Measurements from ENCODE around the gene ADARB2.

The ADARB2 gene

DNA sequence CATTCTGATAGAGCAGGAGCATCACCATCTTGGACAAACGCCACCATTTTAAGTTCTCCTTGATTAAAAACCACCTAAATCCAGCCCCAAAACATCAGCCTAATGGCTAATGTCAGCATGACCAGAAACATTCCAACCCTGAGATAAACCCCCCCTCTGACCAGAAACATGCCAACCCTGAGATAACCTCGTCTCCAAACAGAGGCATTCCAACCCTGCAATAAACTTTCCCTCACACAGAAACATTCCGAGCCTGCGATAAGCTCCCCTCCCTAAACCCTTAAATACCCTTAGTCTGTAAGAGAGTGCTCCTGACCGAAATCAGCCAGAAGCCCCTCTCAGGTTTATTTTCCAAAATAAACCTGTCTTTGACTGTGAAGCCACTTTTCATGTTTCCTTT lies 76.5 kb downstream of the ADARB2 start:
- no peak for DNase-seq

DNA sequence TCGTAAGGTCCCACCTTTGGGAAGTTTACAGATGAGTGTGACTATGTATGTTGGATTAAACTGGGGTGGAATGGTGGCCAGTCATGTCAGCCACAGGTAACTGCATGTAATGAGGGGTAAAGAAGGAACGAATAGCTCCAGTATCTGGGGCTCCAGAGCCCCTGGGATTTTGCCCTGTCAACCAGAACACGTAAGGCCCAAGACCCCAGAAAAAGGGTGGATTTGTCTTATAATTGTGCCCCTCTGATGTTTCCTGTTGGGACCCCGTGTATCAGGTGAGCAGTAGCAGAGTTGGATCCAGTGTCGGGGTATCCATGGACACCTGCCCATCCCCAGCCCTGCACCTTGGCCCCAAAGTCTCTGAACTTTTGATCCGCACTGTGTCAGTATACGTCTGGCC lies 76.9 kb downstream of the ADARB2 start:
- no peak for DNase-seq

DNA sequence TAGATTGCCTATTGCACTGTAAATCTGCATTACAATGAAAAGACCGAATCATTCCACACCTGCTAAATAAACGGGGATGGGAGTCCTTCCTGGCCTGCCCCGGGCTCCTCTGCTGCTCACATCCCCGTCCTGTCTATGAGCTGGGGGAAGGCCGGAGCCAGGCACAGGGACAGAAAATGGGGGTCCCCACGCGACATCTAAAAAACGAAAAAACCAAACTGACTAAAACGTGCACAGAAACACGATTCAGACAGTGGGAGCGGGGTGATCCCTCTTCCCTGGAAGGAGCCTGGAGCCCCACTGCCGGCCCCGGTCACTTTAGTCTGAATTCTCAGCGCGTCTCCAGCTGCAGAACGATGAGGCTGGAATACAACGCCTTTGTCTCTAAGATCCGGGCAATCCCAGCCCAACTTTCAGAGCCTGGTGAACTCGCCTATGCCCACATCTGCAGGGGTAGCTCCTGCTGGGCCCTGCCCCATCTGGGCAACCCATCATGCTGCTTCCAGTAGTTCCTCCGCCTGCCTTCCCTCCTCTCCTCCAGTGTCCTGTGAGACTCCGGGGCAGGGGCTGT lies 78.0 kb downstream of the ADARB2 start:
- no peak for DNase-seq

DNA sequence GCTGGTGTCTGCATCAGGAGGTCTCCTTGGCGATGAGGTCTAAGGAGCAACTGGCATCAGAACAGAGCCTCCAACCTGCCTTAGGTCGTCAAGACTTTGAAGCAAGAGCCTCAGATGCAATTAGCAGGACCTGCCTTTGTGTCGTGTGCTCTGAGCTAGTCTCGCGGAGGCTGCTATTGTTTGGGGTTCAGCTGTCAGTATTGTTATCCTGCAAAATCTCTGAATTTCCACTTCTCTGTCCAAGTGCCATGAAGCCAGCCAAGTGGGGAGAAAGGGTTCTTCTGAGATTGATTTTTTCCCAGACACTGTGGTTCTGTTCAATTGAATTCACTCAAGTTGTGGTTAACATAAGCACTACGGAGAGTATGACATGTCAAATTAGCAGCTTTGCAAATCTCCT lies 78.7 kb downstream of the ADARB2 start:
- DNase-seq = no peak

DNA sequence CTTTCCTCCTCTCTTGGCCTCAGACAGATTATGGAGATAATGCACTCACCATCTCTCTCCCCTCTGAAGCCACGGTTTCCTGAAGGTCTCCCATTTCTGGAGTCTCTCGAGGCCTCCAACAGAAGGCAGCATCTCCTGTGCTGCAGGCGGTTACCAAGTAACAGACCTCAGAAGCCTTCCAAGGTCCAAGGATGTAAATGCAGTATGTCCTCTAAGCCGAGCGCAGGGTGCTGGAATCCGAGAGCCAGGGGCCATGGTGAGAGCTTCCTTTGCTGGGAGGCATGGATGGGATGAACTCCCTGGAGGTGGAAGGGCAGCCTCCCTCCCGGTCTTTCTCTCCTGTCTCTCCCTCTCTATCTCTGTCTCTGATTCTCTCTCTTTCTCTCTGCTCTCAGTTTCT lies 79.8 kb downstream of the ADARB2 start:
- DNase-seq = no peak

DNA sequence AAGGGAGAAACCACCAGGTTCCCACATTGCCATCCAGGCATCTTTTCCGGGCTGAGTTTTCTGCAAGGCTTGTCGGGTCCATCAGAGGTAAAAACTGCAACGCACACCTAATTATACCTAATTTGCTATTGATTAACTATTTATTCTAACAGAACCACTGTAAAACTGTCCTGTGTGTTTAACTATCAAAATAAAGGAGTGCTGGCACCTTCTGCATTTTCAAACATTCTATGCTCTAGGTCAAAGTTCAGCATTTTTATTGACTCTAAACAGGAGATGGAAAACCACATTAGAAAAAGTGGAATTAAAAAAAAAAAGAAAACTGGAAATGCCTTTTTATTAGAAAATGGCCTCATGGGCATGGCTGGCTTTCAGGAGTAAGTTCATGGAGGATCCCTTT lies 82.0 kb downstream of the ADARB2 start:
- no peak for DNase-seq

DNA sequence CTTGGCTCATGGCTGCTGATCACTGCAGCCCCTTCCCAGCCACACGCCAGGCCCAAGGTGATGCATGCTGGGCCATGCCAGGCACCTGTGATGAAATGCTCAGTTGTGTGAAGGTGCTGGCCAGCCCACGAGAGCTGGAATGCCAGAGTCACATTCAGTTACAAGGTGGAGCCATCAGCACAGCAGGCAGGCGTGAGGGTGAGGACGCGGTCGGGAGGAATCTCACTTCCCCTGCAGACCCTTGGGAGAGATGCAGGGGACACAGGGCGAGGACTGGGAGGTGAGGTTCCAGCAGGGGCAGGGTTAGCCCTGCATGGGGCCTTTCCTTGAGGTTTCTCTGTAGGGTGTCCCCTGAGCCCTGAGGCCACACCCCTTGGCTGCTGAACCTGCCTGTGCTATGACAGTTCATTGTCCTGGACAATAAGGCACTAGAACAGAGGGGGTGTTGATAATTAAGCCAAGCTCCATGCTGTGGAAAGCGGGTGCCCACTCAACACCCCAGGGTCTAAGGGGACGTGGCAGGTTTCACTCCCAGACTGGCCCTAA lies 82.4 kb downstream of the ADARB2 start:
- no peak for DNase-seq

DNA sequence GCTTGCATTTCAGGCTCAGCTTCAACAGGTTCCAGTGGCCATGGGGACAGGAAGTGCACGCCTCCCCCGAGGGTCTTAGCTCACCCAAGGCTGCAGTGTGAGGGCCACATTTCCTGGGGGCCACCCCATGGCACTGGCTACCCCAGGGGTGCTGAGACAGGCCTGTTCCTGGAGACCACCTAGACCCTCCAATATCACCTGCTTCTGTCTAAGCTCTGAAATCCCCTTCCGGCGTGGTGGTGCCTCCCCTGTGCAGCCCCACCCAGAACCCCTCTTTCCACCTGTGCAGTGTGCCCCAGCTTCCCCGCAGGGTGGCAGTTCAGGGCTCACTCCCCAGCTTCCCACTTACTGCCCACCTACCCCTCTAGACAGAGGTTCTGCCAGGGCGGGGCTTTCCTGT lies 83.1 kb downstream of the ADARB2 start:
- no peak for DNase-seq

DNA sequence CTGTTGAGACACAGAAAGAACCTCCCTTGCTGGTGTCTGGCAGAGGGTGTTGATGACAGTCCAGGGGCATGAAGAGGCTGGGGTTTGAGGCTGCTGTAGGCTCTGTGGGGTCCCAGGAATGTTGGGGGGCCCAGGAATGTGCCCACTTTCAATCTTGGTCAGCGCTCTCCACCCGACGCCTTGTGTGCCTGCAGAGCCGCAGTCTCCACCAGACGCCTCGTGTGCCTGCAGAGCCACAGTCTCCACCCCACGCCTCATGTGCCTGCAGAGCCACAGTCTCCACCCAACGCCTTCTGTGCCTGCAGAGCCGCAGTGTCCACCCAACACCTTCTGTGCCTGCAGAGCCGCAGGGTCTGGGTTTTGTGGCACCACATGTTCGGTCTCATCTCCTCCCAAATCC lies 84.0 kb downstream of the ADARB2 start:
- no peak for DNase-seq

DNA sequence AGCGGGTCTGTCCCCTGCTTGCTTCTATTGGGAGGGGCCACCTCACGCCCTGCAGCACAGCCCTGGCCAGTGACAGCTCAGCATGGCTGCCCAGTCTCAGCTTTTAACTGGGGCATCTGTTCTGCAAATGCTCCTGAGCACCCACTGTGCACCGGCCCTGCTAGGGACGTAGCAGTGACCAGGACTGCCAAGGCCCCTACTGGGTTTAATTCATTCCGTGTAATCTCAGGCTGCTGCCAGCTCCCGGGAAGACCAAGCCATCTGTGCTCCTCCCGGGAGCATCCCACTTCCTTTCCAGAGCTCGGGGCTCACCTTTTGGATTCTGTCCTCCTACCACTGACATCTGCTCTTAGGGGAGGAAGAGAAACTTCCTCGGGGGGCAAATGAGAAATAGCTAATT lies 85.2 kb downstream of the ADARB2 start:
- no peak for DNase-seq

DNA sequence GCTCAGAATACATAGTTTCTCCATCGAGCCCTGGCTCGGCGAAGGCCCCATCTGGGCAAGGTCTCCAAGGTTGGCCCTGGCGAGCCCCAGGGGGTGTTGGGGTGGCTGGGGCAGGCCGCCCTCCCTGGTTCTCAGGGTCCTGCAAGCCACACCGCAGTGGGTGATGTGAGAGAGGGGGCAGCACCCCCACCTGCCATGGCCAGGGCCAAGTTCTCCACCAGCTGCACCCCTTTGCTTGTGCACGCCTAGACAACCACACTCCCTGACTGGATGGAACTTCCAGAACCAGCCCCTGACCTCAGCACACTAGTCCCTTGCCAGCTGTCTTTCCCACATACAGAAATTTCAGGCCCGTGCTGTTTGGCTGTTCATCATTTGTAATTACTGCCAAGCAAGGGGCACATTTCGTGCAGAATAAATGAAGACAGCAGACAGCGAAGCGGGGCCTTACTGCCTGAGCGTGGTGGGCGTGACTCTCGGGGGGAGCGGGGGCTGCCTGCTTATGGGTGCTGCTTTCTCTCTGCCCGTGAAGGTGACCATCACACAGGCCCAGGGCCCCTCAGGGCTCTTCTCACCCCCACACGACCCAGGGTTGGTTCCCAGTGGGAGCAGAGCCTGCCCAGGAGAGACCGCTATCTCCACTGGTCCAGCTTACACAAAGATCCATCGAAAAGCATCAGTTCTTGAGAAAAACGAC lies 85.9 kb downstream of the ADARB2 start:
- no peak for DNase-seq

DNA sequence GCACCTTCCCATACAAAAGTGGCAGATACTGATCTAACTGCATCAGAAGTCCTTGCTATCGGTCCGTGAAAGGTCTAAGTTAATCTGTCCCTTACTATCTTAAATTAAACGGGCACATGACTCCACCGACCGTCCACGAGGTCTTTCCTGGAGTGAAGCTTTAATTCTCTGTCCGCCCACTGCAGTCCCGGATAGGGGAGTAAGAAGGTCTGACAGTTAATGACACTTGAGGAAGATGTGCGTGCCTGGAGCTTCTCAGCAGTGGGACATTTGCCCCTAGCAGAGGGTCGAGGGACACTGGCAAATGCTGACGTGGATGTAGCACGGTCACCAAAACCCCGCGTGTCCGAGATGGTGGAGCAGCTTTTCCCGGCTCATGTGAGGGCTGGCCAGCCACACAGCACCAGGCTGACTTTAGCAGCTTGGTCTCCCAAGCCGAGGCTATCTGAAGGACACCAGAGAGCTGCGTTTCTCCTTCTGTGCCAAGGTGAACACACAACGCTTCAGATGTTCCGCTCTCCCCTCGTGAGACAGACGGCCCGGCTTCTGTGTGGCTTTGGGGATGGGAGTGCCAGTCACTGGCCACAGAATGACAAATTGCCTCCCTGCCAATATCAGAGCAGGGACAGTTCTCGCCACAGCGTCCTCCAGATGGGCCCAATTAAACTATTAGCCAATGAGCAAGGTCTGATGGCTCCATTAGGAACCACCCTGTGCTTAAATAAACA lies 86.6 kb downstream of the ADARB2 start:
- DNase-seq = no peak

DNA sequence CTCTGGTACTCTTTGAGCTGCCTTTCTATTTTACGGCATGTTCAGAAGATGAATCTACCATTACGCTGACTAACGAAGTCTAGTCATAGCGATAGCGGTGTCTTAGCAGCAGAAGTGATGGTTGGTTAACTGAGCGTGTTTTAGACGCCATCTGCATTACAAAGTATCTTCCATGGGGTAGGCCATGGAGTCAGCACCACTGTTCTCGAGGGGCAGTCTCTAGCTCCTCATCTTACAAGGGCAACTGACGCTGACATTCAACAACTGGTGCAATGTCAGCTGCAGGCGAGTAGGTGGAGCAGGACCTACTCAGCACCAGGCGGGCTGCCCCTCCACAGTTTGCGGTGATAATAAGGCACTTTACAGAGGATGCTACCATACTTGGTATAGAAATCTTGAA lies 88.7 kb downstream of the ADARB2 start:
- DNase-seq = no peak

DNA sequence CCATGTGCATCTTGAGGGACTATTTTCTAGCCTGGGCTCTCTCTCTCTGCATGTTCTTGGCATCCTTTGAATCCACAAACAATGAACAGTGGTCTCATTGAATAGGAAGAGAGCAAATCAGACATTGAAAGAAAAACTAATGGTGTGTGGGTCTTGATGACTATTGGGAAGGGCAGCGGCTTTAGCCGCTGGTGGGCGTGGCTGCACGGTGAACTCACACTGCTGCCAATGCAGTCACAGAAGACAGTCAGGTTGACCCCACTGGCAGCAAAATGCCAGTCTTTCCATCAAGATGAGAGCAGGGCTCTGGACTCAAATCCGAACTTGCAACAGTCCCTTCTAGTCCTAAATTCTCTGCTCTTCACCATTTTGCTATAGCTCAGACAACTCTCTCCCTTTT lies 91.0 kb downstream of the ADARB2 start:
- no peak for DNase-seq

DNA sequence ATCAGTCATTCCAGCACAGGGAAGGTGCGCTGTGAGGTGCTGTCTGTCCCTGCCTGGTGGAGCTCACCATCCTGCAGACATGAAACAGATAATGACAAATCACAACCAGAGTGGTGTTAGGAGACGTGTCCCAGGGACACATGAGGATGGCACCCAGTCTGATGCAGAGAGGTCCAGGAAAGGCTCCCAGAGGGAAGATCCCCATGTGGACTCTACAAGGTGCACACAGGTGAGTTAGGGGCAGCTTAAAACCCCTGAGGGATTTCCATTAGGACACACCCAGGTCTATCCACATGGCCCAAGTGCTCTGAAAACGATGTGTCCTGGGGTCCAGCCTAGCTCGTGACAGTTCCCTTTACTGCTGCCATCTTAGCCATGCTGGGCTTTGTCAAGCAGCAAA lies 91.4 kb downstream of the ADARB2 start:
- no peak for DNase-seq

DNA sequence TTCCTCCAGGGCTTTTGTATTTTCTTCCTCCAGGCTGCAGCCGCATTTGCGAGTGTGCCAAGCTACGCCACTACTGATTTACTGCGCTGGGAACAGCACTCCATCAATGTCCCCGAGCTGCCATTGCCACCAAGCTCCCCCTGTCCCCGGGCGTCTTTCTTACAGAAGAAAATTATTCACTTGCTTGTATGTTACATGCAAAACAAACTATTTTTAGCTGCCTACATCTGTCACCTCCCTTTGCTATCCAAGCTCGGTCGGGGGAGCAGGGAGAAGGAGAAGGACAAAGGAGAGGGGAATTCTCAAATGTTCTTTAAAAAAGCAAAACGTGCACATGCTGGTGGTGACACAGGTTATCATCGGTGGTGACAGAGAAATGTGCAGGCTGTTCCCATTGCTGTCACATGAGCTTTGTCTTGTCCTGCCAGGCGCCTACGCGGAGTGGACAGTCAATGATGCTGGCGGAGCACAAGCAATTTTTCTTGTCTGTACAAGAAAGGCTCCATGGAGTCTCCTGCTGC lies 93.1 kb downstream of the ADARB2 start:
- DNase-seq = no peak

DNA sequence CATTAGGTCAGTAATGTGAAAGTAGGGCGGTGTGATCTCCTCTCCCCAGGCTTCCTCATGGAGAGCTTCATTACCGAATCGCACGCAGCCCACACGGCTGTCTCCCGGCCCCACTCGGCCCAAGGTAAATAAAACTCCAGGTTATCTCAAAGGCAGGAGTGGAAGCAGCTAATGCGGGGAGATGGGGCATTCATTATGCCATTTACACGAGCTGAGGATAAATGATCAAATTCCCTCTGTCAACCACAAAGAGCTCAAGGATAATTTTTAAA lies 93.5 kb downstream of the ADARB2 start:
- no peak for DNase-seq

DNA sequence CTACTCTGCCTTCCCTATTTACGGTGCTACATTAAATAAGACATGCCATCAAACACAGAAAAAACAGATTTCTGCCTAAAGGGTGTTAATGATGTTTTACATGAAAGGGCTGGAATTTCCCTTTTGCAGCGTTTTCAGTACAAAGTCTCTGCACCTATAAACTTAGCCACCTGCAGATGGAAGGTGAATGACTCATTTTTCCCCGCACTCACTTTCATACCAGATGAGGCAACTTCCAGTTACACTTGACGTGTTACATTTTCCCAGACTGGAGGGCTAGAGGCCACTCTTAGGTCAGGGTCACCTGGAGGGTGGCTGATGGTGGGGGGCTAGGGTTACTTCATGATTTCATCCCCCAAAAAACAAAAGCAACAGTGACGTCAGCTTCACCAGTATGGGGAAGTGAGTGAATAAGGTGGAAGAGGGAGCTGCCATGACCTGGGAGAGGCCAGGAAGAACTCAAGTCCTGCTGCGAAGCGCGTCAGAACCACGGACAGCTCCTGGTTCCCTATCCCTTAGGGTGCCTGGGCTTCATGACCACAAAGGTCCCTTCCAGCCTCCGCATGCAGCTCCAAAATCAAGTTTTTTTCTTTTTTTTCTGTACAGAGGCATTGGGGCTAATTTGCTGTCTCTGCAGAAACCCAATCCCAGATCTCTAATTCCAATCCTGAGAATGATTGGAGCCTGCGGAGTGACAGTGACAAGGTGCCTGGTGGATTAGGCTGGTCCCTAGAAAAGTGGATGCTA lies 94.0 kb downstream of the ADARB2 start:
- no peak for DNase-seq

DNA sequence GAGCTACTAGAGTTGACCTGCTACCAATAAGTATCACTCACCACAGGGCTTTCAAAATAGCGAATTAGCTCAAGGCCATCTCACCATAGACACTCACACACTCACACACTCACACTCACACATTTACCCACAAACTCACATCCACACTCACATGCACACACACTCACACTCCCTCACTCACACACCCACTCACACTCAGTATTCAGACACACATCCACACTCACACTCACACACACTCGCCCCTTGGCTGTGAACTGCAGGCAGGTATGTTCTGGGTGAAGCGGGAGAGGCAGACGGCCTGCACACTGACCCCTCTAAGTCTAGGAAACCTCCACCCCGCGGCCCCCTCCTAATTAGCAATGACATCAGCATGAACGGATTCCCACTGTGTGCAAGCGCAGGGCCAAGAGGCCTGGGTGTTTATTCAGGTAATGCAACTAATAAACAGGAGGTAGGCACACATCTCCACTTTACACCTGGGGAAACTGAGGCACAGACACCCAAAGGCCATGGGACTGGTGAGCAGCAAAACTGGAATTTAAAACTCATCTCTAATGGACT lies 94.6 kb downstream of the ADARB2 start:
- DNase-seq = no peak

DNA sequence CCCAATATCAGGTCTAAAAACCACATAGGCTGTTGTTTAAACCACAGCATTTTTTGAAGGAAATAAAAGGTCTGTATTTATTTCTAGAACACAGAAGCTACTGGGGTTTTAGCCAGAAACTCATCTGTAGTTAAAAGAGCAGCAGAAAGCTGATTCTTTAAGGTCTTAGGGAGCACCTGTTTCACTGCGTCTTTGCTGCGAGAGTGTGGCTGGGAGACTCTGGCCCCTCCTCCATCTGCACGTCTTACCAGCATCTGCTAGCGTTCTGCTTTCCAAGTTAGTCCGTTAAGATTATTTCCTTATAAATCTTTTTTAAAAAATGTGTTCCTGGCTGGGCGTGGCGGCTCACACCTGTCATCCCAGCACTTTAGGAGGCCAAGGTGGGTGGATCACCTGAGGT lies 95.9 kb downstream of the ADARB2 start:
- no peak for DNase-seq

DNA sequence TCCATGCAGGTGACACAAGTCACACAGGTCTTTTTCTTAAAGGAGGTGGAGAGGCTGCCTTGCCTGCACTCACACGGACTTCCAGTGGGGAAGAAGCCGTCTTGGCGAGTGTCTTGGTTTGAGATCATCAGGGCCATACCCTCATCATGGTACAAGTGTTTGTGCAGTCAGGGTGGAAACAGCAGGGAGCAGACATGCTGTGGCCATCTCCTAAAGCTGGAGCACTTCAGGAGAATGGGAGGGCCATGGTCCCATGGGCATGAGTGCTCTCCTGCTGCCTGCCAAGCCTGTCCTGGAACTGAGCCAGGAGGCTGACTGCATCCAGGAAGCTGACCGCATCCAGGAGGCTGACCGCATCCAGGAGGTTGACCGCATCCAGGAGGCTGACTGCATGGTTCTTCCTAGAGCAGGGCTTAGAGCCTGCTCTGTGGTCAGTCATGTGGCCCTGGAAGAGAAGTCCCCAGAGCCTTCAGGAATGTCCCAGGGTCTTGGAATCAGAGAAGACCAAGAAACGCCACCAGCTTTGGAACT lies 98.4 kb downstream of the ADARB2 start:
- DNase-seq = no peak

DNA sequence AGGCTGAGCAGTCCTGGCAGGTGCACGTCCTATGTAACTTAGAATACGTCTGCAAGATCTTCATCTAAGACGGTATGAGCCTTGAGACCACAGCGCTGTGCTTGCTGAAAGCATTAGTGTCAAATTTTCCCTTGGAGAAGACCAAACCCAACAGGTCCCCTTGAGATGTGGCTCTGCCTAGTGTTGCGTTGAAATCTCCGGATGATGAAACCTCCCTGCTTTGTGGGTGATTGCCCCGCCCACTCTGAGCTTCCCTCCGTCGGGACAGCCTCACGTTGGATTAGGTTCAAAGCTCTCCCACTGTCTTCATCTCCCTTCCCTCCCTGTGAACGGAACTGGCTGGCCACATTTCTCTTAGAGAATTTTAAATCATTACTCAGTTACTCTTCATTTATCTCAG lies 102.0 kb downstream of the ADARB2 start:
- no peak for DNase-seq

DNA sequence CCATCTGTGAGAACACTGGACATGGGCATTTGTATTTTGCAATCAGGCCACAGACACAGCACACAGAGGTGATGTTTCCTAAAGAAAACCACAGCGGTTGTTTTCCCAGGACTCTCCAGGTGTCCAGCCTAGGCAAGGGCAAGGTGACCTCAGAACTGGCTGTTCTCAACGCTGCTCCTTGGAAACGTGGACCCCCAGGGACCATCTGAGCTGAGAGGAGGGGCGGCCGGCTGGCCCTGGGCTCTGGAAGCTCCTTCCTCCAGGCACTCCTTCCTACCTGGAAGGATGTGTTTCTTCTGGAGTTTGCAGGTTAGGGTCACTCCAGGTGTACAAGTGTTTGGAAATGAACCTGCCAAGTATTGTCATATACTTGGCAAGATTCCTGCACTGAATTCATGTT lies 103.1 kb downstream of the ADARB2 start:
- DNase-seq = no peak
